Midbrain (tissue), 1 donor: ENCODE results near the gene CTTNBP2.

Source experiments
- DNase-seq: peaks from one replicate; lab custom pipeline; 2025; lab: John Stamatoyannopoulos, UW

CTTNBP2 gene

DNA sequence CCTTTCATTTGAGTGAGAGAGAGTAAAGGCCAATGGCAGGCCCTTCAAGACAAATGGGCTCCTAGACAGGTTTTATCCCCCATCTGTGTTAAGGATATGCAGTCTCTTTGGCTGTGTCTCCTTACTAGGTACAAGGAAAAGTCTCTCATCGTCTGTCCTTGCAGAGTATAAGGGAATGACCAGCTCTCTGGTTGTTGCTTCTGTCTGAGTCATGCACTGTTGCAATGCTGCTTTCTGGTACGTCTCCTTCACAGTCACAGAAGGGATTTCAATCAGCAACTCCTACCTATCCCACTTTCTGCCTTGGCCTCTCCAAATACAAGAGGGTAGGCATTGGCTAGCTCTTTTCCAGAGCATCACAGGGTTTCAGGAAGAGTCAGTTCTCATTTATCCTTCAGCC lies 48.1 kb downstream of the CTTNBP2 start:
- DNase-seq = no peak

- DNase-seq = no peak
Measured at GRCh38 chr7:117824592-117824991, 48.6 kb downstream of the CTTNBP2 start.

DNA sequence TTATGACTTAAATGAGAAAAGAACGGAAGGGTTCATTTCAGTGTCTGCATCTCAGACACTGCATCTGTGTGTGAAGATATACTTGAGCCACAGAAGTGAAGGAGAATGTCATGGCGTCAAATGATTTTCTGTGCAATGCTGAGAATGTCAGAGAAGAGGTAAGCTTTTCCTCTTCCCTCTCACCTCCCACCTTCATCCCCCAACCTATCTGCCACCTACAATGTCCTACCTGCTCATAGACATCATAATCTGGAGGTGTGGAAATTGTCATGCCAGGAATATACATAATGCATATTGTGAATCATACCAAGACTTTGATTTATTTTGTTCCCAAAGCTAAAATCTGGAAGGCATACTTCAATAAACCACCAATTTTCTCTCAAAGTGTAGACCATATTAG lies 53.7 kb downstream of the CTTNBP2 start:
- DNase-seq = no peak

DNA sequence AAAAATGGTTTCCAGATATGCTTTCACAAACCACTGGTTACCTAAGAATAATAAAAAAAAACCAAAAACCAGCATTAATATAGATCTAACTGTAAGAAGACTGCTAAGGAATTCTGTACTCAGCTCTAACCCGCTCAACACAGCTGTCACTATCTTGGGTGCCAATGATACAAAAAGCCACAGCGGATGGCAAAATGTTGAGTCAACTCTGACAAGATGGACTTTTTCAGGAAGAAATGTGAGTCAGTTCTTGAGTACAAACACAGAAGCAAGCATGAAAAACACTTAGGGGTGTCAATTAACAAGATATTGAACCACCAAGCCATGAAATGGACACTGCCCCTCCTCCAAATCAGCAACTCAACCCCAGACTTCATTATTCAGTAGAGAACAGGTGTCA lies 55.0 kb downstream of the CTTNBP2 start:
- DNase-seq = no peak

GRCh38 chr7:117816727-117817126 lies 56.5 kb downstream of the CTTNBP2 start:
- no peak for DNase-seq

- DNase-seq = no peak
Measured at GRCh38 chr7:117811696-117812095, 61.5 kb downstream of the CTTNBP2 start.

DNA sequence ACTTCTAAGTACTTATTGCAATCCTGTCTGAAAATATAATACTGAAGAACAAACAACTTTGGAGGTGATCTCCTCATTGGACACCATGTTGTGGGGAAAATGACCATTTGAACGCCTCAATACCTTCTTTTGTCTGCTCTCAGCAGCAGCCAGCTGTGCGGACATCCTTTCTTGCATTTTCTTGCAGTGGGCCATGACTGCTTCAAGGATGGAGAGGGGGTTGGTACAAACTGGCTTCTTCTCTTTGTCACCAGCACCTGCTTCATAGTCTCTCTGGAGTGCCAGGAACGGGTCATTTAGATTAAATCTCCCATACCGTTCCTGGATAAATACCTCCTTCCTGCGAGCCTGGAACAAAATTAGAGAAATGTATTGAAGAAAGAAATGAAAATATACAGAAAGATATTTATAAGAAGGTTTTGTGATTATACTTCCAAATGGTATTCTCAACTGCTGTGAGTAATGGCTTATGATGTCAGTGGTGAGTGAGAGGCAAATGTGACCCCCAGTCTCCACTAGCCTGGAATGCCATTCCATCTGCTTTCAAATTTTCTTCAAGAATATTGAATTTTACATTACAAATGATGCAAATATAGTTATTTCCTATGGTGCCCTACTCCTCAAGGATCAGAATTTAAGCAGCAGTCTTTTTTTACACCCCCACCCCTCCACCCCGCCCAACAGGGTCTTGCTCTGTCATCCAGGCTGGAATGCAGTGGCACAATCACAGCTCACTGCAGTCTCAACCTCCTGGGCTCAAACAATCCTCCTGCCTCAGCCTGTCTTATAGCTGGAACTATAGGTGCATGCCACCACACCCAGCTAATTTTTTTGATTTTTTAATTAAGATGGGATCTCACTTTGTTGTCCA lies 62.4 kb downstream of the CTTNBP2 start:
- DNase-seq = no peak

- DNase-seq = no peak
Measured at GRCh38 chr7:117809958-117810357, 63.3 kb downstream of the CTTNBP2 start.

GRCh38 chr7:117808910-117809705 lies 64.1 kb downstream of the CTTNBP2 start:
- no peak for DNase-seq

DNA sequence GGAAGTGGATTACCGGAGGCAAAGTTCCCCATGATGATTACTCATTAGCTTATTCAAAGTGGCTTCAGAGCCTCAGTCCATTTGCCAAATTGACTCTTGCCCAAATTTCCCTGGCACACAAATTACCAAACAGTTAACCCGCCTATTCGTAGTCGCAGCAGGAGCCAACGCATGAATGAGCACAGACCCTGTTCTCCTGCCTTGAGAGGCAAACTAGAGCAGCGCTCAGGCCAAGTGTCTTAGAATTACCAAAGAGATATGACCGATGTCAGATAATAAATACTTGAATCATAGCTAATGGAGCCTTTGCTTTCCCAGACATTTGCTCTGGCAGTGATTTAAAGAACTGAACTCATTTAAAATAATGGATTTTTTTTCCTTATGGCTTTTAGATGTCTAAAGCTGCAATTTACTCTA lies 64.9 kb downstream of the CTTNBP2 start:
- DNase-seq = peak; percentile 76

- peak; percentile 30 for DNase-seq
Measured at GRCh38 chr7:117807676-117808075, 65.6 kb downstream of the CTTNBP2 start.

GRCh38 chr7:117806011-117806410 lies 67.2 kb downstream of the CTTNBP2 start:
- DNase-seq = no peak

GRCh38 chr7:117805241-117805640 lies 68.0 kb downstream of the CTTNBP2 start:
- no peak for DNase-seq

DNA sequence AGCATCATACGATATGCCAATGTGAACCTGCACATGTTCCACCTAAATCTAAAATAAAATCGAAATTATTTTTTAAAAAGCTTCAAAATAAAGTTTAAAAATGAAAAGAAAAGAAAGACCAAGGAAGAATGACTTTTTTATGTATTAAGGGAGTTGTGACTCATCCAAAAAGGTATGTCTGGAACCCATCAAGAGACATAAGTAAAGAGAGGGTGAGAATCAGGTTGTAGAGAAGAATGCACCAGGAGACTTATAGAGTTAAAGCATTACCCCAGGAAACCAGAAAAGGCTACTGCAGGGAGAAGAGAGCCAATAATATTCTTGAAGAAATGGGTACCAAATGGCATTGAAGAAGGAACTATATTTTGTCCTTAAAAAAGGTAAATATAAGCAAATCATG lies 69.8 kb downstream of the CTTNBP2 start:
- DNase-seq = no peak

GRCh38 chr7:117802660-117803059 lies 70.6 kb downstream of the CTTNBP2 start:
- no peak for DNase-seq

GRCh38 chr7:117800841-117801240 lies 72.4 kb downstream of the CTTNBP2 start:
- DNase-seq = no peak

DNA sequence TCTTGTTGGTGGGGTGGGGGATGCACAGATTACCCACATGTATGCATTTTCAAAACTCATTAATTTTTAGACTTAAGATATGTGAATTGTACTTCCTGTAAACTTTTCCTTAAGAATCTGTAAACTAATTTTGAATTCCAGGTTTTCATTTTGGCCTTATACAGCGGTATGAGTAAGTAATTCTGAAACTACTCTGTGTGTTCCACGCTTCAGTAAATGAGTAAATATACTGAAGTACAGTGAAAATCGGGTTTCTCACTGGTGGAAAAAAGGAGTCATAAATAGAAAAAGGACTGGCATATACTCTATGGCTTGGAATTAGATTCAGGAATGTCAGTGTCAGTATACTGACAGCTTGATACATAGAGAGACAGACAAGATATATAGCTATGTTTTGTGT lies 72.8 kb downstream of the CTTNBP2 start:
- no peak for DNase-seq

DNA sequence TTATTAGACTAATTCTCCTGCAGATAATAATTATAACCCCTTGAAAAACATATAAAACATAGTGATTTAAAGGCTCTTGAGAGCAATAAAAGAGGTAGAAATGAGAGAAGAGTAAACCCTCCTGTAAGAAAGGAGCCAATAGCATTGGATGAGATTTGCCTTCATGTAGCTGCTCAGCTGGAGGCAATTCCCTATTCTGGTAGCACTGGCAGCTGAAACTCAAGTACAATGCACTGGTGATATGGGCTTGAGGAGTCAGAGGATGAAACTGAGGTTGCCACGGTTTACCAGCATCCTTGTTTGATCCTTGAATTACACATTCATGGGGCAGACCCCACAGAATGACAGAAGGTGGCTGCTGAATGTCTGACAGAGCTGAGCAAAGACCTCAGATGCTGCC lies 76.4 kb downstream of the CTTNBP2 start:
- DNase-seq = no peak

GRCh38 chr7:117793976-117794375 lies 79.3 kb downstream of the CTTNBP2 start:
- DNase-seq = no peak

DNA sequence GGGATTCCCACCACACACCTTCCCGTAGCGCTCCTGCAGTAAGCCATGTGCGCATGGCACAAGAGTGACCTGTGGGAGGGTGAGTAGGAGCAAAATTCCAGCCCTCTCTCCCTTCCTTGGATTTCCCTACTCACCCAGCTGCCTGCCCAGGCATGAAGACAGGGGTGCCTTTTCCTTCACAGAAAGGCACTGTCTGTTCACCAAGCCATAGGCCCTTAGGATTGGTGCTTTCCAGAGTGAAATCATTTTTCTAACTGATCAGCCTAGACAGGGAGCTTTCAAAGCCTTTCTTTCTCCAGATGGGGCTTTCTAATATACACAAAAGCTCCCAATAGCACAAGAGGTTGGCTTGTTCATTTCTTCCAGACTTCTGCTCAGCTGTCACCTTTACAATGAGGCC lies 79.7 kb downstream of the CTTNBP2 start:
- no peak for DNase-seq

DNA sequence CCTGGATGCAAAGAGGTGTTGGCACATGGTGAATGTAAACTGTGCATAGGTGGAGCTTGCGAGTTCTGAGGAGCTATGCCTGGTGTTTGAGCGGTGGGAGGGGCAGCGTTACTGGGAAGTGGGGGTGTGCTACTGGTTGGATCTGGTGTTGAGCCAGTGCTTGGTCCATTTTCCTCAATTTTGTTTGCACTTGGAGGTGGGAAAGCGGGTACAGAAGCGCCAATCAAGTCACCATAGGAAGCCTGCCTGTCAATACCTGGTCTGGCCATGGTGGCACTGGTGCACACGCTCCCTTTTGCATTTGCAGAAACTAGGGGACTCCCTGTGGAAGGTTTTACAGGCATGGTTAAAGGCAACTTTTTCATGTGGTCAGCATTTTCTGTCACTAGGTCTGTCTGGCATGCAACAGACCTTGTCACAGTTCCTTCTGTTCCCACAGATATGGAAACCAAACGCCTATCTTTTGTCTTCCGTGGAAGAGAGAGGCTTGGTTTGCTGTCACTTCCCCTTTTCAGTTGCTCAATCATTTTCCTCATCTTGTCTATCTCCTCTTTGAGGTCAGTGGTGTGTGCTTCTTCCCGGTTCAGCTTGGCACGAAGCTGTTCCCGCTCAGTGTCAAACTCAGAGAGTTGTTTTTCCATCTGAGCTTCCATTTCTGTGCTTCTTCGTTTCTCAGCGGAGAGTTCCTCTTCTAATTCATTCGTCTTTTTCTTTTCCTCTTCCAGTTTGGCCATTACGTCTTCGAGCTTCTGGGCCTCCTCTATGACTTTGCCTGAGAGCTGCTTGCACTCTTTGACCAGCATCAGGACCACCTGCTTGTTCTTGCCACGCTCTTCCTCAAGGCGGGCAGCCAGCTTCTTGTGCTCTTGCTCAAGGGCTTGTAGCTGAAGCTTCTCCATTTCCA lies 81.1 kb downstream of the CTTNBP2 start:
- peak; percentile 55 for DNase-seq

- DNase-seq = no peak
Measured at GRCh38 chr7:117790731-117791130, 82.5 kb downstream of the CTTNBP2 start.
